Stimulated activated CD8-positive, alpha-beta memory T cell treated with anti-CD3 and anti-CD28 coated beads, Interleukin-4, amount 100 ng/mL, for 4 hours (primary cell): ENCODE measurements around the gene SLF2.

Experiments used
- DNase-seq, 2 donors: peaks; one replicate each; pipeline ENCODE4 v3.0.0-alpha.2; 2020; ENCODE audit warnings: low read depth in 2 of 2, low spot score in 1 of 2

SLF2 gene

DNA sequence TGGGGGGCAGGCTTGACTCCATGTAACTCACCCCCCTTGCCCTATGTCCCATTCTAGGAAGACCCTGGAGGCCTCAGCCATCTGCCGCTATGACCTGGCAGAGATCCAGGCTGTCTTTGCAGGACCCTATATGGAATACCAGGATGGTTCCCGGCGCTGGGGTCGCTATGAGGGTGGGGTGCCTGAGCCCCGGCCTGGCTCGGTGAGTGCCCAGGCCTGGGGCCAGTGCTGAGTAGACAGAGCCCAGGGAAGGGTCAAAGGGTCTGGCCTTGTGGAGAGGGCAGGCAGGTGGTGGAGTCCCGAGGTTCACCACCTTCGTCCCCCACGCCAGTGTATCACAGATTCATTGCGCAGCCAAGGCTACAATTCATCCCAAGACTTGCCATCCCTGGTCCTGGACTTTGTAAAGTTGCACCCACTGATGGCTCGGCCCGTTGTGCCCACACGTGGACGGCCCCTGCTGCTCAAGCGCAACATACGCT is 67.1 kb downstream of the SLF2 start:
- DNase-seq: no peak

DNA sequence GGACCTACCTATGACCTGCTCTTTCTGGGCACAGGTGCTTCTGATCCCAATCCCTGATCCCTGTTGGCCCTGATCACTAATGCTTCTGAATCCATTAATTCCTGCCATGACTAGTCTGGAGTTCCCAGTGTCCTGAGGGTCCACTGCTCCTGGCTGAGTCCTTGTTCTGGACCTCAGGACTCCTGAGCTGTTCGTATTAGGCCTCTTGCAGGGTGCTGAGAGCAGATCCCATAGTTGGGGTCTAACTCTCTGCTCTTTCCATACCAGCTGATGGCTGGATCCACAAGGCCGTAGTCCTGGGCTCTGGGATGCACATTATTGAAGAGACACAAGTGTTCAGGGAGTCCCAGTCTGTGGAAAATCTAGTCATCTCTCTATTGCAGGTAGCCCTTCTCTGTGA is 67.5 kb downstream of the SLF2 start:
- no peak for DNase-seq

GRCh38 chr10:100980711-100981110 is 67.9 kb downstream of the SLF2 start:
- DNase-seq: no peak

GRCh38 chr10:100981178-100981772 is 68.5 kb downstream of the SLF2 start:
- no peak for DNase-seq

DNA sequence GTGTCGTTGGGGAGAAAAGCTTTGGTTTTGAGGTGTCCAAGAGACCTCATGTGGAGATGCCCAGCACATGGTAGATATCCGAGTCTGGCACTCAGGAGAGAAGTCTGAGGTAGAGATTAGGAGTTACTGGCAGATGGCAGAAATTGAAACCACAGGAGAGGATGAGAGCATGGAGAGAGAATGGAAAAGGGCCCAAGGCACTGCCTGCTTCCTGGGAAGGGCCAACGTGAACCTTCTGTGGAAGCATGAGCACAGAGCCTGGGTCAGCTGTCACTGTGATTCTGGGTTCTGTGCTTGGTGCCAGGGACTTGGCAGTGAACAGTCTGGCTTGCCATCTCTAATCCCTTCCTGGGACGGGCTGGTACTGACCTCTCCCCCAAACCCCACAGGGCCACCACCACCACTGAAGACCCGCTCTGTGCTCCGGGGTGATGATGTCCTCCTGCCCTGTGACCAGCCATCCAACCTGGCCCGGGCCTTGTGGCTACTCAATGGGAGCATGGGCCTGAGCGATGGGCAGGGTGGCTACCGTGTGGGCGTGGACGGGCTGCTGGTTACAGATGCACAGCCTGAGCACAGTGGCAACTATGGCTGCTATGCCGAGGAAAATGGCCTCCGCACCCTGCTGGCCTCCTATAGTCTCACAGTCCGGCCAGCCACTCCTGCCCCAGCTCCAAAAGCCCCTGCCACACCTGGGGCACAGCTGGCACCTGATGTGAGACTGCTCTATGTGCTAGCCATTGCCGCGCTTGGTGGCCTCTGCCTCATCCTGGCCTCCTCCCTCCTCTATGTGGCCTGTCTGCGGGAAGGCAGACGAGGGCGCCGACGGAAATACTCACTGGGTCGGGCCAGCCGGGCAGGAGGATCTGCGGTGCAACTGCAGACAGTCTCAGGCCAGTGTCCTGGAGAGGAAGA is 70.4 kb downstream of the SLF2 start:
- DNase-seq: no peak

- DNase-seq: no peak
Observed at GRCh38 chr10:100983868-100984671, 71.3 kb downstream of the SLF2 start.

DNA sequence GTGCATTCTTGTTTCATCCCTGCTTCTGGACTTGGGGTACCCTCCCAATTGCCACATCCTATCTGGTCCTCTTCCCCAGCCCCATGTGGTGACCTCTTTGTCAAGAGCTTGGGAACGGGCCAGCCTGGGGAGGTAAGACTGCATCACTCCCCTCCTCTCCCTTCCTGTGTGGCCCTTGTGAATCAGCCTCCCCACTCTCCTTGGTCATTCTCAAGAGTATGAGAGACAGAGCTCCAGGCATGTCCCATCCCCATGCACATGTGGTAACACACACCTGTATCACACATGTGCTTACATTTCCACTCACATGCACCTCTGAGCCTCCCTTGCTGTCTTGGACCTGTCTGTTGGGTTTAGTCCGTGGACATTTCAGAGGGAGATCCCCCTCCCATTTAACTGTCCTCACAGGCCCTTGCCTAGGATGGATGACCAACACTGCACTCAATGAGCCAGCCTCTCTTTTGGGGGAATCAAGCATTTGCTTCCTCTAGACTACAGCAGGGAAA is 72.0 kb downstream of the SLF2 start:
- no peak for DNase-seq

DNA sequence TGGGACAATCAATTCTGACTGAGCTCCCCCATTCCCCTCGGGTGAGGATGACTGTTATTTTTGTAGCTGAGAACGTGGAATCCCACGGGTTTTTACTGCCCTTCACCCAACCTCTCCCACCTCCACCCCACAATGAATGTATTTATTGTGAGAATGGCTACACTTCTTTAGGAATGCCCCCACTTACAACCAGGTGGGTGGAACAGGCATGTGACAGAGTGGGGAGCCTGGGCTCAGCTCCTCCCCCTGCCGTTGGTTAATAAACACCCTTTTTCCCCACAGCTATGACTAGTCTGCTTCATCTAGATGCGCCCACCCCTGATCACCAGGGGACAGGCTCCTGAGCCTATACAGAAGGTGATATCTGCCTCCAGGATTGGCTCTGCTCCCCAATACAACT is 72.6 kb downstream of the SLF2 start:
- DNase-seq: no peak

GRCh38 chr10:100986623-100986951 is 73.8 kb downstream of the SLF2 start:
- DNase-seq: no peak

DNA sequence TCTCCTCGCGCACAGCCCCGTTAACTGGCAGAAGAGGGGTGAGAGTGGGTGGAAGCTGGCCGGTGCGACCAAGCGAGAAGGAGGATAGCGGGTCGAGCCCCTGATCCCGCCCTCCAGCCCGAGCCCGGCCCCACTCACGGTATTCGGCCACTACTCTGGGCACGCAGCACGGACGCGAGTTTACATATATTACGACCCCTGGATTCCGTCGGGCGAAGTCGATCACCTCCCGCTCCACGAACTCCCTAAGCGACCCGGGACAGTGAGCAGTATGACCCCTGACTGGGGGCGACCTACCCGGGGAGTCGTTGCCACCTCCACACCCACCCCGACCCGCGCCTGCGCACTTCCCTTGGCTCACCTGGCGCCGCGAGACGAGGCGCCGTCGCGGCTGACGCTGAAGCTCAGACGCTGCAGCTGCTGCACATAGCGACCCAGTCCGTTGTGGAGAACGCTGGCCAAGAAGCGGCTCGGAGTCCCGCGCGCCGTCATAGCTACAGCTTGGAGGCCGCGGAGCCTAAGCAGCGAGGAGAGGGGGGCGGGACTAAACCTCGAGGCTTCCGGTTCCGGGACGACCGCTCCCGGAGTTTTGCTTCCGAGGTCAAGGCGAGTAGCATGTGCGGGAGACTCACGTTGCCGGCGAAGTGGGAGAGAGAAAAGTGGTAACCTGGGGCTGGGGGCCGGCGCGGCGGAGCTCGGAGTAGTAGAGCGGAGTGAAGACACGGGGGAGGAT is 74.4 kb downstream of the SLF2 start, which contains the start of the genes MRPL43 and TWNK:
TSS of gene MRPL43 (minus strand) at position 546 of the 733 bp plus-strand sequence. CDS start at position 492, 54 bp downstream.
TSS of gene TWNK (plus strand) at position 592 of the 733 bp plus-strand sequence. CDS start 668 bp downstream, outside the sequence.
- DNase-seq: peak; percentile 67 to 71

DNA sequence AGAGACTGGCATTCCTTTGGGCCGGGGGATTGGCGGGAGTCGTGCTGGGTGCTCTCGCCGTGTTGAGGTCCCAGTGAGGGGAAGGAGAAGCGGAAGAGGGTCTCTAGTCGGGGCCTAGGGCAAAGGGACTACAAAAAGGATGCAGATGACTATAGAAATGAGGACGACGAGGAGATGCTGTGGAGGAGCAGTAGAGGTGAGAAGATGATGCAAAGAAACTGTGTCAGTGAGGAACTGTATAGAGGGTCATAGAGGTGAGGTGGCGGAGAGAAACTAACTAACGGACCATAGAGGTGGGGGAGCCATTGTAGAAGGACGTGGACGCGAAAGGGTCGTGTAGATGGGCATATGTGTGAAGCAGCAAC is 74.9 kb downstream of the SLF2 start:
- no peak for DNase-seq

DNA sequence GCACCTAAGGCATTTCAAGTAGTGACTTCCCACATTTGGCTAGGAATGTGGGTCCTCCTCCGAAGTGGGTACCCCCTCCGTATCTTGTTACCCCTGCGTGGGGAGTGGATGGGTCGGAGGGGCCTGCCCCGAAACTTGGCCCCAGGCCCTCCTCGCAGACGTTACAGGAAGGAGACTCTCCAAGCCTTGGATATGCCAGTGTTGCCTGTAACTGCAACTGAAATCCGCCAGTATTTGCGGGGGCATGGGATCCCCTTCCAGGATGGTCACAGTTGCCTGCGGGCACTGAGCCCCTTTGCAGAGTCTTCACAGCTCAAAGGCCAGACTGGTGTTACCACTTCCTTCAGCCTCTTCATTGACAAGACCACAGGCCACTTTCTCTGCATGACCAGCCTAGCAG is 75.4 kb downstream of the SLF2 start:
- no peak for DNase-seq

GRCh38 chr10:100989088-100989487 is 76.3 kb downstream of the SLF2 start:
- no peak for DNase-seq

GRCh38 chr10:100993986-100994708 is 81.4 kb downstream of the SLF2 start:
- DNase-seq: no peak

DNA sequence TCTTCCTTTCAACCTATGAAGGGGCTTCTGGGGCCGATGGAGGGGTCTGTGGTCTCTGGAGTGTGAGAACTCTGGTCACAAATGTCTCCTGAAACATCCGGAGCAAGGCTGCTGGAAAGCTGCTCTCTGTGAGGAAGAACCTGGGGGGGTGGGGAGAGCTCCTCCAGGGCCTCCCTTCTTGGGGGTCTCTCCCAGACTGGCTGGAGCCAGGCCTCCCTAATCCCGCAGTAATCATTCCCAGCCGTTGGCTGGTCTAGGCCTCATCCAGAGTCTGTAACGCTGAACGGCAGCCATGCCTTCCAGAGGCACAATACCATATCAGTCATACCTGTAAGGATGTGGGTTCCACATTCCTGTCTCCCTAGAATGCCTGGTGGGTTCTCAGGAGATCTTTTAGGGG is 82.4 kb downstream of the SLF2 start:
- no peak for DNase-seq

GRCh38 chr10:100996678-100997359 is 84.1 kb downstream of the SLF2 start:
- no peak for DNase-seq

GRCh38 chr10:100997360-100998182 is 84.8 kb downstream of the SLF2 start:
- DNase-seq: peak; percentile 29 to 48

DNA sequence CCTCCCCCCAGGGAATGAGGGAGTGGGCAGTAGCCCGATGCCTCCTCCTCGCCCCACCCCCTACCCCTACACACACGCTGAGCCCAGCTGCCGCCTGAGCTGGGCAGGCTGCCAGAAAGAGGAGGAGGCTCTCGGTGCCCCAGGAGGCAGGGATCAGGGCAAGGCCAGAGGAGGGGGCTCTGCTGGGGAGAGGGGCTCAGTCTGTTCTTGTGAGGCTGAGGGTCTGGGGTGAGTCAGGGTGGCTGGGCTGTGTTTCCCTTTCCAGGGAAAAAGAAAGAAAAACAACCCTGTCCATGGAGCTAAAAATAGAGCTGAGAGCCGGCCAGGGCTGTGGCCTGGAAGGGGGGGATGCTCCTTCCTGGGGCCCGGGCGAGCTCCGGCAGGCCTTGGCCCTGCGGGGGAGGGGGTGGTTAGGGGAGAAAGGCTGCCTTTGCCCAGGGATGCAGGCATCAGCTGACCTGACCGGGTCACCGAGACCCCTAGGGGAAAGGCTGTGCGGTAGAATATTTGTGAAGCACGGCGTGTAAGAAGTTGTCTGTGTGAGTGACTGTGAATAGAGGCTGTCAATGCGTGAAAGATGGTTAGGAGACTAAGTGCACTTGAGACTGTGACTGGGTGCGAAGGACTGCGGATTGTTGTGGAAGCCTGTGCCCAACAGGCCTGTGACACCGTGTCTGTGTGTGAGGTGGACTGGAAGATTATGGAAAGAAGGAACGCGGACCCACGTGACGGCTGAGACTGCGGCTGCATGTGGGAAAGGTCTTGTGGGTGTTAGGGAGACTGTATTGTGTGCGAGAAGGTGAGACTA is 85.6 kb downstream of the SLF2 start:
- peak; percentile 21 to 29 for DNase-seq
